ES-I3 (cell line): Measurements from ENCODE around the gene TEAD1.

Source experiments
- H3K36me3 ChIP-seq: 2 replicates; pipeline ENCODE4 v1.6.1; 2013; ENCODE audit warnings: mild to moderate bottlenecking, low read length, control low read depth, moderate library complexity; ENCODE audit not compliant: insufficient read depth
- H3K4me1 ChIP-seq: 2 replicates; pipeline ENCODE4 v1.6.1; 2013; ENCODE audit warnings: mild to moderate bottlenecking, control low read depth, low read length; ENCODE audit not compliant: insufficient read depth
- H3K9ac ChIP-seq: 2 replicates; pipeline ENCODE4 v1.6.1; 2013; ENCODE audit warnings: low read depth, mild to moderate bottlenecking, low read length, moderate library complexity
- H3K9me3 ChIP-seq: 2 replicates; pipeline ENCODE4 v1.6.1; 2013; ENCODE audit warnings: mild to moderate bottlenecking, low read length, moderate library complexity; ENCODE audit not compliant: control insufficient read depth, insufficient read depth

TEAD1 gene

GRCh38 chr11:12674936-12675696 lies 895 bp downstream of the TEAD1 start:
- no peaks in the 10 kb centered on the region for H3K36me3 ChIP-seq
- no peaks in the 10 kb centered on the region for H3K9me3 ChIP-seq
- peak overlapping the region; percentile 82 for H3K9ac ChIP-seq
- H3K4me1 ChIP-seq, result peaks cover 27% of the 10 kb centered on the region

DNA sequence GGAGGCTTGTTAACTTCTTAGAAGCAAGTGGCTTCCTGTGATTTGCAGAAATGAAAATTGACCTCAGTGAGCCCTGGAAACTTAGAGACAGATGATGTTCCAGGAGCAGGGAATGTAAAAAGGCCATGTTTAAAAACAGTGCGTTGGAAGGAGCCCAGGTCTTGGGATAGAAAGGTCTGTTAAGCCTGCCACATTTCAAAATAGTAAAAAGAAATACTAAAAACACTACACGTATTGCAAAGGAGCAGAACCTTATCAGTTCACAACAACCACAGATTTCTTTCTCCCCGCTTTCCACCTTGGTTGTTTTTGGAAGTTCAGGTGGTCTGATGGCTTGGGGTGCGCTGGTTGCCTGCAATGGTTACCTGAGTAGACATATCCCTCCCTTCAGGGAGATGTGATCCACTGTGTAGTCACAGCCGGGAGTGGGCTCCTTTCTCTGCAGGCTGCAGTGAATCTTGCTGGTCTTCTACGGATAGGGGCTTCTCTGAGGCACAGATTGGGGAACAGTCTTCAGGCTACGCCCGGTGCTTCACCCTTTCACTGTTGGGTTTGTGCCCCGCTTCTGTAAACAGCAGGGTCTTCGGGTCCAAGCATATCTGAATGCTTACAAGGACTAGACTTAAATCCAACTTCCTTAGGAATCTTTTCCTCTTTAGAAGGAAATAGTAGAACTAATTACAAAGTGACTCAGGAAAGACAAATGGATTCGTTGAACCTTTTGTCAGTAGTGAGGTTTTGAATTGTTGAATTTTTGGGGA lies 1.9 kb downstream of the TEAD1 start:
- no peaks in the 10 kb centered on the region for H3K9me3 ChIP-seq
- H3K4me1 ChIP-seq, result peaks cover 29% of the 10 kb centered on the region
- peak overlapping the region; percentile 82 for H3K9ac ChIP-seq
- H3K36me3 ChIP-seq, result no peaks in the 10 kb centered on the region

- Histone ChIP-seq H3K4me1 (peaks cover 39% of the 10 kb centered on the region), H3K9me3 (no peaks in the 10 kb centered on the region), H3K9ac (peak overlapping the region; percentile 82; the same call in 1 of the 2 replicates), H3K36me3 (no peaks in the 10 kb centered on the region)
Observed at GRCh38 chr11:12677131-12677530, 2.9 kb downstream of the TEAD1 start.

DNA sequence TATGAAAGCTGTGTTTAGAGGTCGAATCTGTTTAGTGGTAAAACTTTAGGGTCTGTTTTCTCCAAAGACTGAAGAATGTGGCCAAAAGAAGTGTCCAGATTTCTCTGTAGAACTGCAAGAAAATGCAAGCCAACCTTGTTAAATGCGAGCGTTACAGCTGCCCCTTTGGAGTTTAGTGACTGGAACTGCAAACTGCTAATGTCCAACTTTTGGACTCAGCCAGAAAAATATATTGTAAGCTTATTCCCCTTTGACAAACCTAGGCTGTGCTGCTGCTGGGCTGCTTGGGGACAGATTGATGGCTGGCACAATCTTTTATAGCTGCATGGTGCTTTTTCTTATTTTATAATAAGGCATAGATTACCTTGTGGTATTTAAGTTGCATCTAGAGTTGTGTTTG lies 3.9 kb downstream of the TEAD1 start:
- no peak overlapping the region for H3K9ac ChIP-seq
- H3K9me3 ChIP-seq, result no peaks in the 10 kb centered on the region
- H3K36me3 ChIP-seq, result no peaks in the 10 kb centered on the region
- H3K4me1 ChIP-seq, result peaks cover 48% of the 10 kb centered on the region

DNA sequence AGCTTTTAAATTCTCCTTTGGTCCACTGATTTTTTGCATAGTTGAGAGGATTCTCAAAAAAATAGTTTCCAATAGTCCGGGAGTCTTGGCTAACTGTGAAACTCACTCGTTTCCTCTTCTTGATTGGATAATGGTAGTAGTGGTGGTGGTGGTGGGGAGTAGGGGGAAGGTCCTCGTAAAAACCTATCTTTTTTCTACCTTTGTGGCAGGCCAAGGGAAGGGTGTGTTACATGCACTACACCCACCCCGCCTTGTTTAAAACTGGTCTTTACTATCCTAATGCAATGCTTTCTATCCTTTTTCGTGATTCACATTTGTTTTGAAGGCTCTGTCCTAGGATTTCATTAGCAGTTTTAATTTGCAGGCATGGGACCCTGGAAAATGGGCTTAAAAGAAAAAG lies 4.8 kb downstream of the TEAD1 start:
- Histone ChIP-seq H3K9ac (no peak overlapping the region), H3K4me1 (peaks cover 57% of the 10 kb centered on the region), H3K9me3 (no peaks in the 10 kb centered on the region), H3K36me3 (no peaks in the 10 kb centered on the region)

DNA sequence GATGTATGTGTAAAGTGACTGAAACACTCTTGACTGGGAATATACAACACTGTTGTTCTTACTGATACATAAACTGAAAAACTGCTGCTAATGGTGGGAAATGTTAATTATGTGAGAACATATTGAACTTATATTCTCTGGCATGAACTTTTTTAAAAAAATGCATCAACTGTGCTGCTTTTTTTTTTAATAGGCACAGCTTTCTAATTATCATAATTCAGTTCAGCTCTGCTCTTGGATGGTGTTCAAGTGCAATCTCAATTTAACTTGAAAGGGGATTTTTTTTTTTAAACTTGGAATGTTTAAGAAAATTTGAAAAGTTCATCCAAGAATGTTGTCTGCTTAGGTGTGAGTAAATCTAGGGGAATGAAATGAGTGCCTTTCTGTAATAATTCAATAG lies 5.2 kb downstream of the TEAD1 start:
- Histone ChIP-seq H3K36me3 (no peaks in the 10 kb centered on the region), H3K9me3 (no peaks in the 10 kb centered on the region), H3K9ac (no peak overlapping the region), H3K4me1 (peaks cover 62% of the 10 kb centered on the region)

DNA sequence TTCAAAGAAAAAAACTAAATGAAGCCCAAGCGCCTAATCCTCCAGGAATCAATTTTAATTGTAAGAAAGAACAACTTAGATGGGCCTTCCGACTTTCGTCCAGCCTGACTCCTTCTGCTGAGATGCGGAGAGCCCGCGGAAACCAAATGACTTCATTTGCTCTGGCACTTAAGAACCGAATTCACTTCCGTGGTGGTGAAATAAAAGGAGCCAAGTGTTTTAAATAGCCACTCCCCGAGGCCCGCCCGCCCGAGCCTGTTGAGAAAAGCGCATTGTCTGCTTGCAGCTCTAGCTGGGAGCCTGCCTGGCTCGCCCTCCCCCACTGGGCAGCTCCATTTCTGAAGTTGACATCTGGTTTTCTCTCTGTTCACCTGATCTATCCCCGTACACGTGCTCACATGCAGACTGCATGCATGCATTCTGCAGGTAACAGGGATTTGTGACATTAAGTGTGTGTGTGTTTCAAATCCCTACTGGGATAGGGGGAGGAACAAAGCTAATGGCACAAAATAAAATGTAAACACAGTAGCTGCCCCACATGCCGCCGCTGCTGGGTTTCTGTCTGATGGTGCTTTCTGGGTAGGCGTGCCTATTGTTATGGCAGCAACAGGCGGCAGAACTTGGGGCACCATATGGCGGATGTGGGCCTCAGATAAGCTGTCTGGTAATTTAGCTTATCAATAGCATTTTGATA lies 6.2 kb downstream of the TEAD1 start:
- Histone ChIP-seq H3K9me3 (no peaks in the 10 kb centered on the region), H3K9ac (peak overlapping the region; percentile 36; the same call in 1 of the 2 replicates), H3K36me3 (no peaks in the 10 kb centered on the region), H3K4me1 (peaks cover 68% of the 10 kb centered on the region)

- Histone ChIP-seq H3K4me1 (peaks cover 68% of the 10 kb centered on the region), H3K9me3 (no peaks in the 10 kb centered on the region), H3K9ac (peak overlapping the region; percentile 36; the same call in 1 of the 2 replicates), H3K36me3 (no peaks in the 10 kb centered on the region)
Observed at GRCh38 chr11:12680940-12681258, 6.7 kb downstream of the TEAD1 start.

DNA sequence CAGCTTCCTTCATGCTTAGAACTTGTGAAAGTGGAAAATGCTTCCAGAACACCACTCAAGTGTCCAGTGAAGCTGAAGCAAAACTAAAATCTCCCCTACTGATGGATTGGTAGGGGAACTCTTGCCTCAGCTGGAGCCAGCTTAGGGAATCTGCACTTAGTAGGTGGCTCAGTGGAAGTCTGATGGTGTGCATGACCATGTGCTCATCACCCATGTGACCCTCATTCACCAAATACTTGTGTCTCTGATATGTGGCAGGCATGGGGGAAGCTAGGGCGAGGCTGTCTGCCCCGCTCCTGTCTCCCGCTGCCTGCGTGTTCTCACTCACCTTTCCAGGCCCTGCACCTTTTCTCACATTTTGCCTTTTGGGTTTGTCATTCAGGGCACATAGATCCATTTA lies 7.2 kb downstream of the TEAD1 start:
- Histone ChIP-seq H3K36me3 (no peaks in the 10 kb centered on the region), H3K9ac (no peak overlapping the region), H3K9me3 (no peaks in the 10 kb centered on the region), H3K4me1 (peaks cover 68% of the 10 kb centered on the region)

- Histone ChIP-seq H3K4me1 (peaks cover 70% of the 10 kb centered on the region), H3K9me3 (no peaks in the 10 kb centered on the region), H3K36me3 (no peaks in the 10 kb centered on the region), H3K9ac (no peak overlapping the region)
Observed at GRCh38 chr11:12682288-12682687, 8.1 kb downstream of the TEAD1 start.

DNA sequence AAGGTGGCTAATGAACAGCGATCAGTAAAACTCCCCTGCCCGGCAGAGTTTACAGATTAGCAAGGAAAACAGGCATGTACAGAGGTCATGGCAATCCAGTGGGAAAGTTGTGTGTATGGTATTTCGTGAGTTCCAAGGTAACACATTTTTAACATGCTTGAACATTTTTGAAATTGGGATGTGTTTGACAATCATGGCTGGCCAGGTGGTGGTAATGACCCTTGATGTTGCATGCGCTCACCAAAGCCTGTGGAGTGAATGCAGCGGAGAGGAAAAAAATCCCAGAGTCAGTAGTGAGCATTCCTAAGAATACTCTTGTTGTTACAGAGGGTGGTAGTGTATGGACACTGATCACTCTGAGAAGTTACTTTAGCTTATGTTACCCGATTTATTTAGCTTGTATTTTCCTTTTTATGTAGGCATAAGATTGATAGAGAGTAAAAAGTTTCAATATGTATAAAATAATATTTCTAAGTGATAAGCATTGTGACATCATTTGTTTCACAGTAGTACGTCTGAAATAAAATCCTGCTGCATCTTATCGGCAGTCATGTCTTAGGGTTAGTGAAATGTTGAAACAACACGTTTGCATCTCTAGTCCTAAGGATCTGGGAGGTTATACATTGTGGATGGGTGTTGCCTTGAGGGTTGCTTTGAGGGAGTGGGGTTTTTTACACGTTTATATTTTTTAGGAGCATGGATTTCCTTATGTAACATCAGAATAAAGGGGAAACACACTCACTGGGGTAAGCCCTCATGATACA lies 8.7 kb downstream of the TEAD1 start:
- H3K36me3 ChIP-seq, result no peaks in the 10 kb centered on the region
- H3K9me3 ChIP-seq, result no peaks in the 10 kb centered on the region
- H3K4me1 ChIP-seq, result peaks cover 69% of the 10 kb centered on the region
- H3K9ac ChIP-seq, result no peak overlapping the region

GRCh38 chr11:12683874-12684273 lies 9.7 kb downstream of the TEAD1 start:
- peaks cover 68% of the 10 kb centered on the region for H3K4me1 ChIP-seq
- H3K9me3 ChIP-seq, result no peaks in the 10 kb centered on the region
- H3K9ac ChIP-seq, result no peak overlapping the region
- H3K36me3 ChIP-seq, result no peaks in the 10 kb centered on the region

DNA sequence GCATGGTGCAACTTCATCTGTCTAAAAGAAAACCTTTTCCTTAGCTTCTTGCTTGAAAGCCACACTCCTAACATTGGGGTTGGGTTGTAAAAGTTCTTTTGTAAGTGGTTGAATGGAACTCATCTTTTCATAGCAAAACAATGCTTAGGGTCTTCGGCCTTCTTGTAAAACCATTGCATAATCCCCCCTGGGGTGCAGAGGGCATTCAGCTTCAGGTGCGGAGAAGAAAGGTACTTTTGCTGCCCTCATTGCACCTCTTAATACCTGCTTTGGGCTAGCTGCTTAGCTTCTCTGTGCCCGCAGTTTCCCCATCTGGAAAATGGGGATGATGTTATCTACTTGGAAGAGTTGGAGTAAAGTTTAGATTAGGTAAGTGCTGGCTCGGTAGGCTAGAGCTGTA lies 10.1 kb downstream of the TEAD1 start:
- Histone ChIP-seq H3K9ac (no peak overlapping the region), H3K4me1 (peaks cover 67% of the 10 kb centered on the region), H3K9me3 (no peaks in the 10 kb centered on the region), H3K36me3 (no peaks in the 10 kb centered on the region; the same call in 1 of the 2 replicates)

GRCh38 chr11:12684816-12685215 lies 10.6 kb downstream of the TEAD1 start:
- H3K9me3 ChIP-seq, result no peaks in the 10 kb centered on the region
- H3K4me1 ChIP-seq, result peaks cover 64% of the 10 kb centered on the region
- H3K36me3 ChIP-seq, result no peaks in the 10 kb centered on the region; the same call in 1 of the 2 replicates
- no peak overlapping the region for H3K9ac ChIP-seq
